HG02642 (cell line): ENCODE data around the gene NT5DC2.

Experiments
- ATAC-seq: cut with Tn5 transposase; IDR thresholded peaks from one replicate; pipeline ENCODE4 v1.9.1; 2021; ENCODE audit warnings: mild to moderate bottlenecking; ENCODE audit not compliant: unreplicated experiment, poor library complexity

Gene NT5DC2

GRCh38 chr3:52533623-52534280 is at the start of gene NT5DC2:
TSS of gene NT5DC2 (minus strand) at chr3:52533857. CDS start at chr3:52533737, 120 bp downstream.
- peak; percentile 39 for ATAC-seq

- ATAC-seq = no peak
Observed at GRCh38 chr3:52574056-52574965, 40.7 kb upstream of the NT5DC2 start.

DNA sequence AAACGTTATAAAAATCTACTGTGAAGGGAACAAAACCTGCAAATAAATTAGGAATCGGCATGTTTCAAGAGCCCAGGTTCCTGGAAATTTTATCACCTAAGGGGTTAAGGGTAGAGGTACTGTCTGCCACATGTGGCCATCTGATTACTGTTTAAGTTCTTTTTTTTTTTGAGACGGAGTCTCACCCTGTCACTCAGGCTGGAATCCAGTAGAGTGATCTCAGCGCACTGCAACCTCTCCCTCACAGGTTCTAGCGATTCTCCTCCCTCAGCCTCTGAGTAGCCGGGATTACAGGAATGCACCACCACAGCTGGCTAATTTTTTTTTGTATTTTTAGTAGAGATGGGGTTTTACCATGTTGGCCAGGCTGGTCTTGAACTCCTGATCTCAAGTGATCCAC is 38.6 kb upstream of the NT5DC2 start:
- ATAC-seq = no peak

- ATAC-seq = no peak
Observed at GRCh38 chr3:52570076-52570475, 36.4 kb upstream of the NT5DC2 start.

DNA sequence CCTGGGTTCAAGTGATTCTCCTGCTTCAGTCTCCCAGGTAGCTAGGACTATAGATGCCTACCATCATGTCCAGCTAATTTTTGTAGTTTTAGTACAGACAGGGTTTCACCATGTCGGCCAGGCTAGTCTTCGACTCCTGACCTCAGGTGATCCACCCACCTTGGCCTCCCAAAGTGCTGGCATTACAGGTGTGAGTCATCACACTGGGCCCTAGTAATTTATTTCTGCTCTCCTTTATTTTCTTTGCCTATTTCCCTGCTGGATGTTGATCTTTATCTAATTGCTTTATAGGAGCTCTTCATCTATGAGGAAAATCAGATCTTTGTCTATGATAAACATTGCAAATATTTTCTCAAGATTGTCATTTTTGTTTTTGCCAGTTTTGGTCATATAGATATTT is 34.4 kb upstream of the NT5DC2 start:
- ATAC-seq = no peak

DNA sequence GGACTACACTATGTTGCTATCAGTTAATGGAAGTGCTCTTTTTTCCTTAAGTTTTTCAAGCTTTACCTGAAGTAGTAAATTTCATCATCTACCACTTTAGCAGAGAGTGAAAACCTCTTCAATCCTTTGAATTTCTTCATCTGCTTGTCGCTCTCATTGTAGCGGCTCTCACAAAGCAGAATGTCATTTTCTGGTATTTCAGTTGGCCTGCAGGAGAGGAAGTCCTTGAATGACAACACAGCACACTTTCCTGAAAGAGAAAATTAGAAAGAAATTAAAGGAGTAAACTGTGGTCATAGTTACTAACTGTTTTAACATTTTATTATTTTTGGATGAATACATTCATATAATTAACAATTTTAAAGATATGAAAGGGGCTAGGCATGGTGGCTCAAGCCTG is 30.3 kb upstream of the NT5DC2 start:
- no peak for ATAC-seq

DNA sequence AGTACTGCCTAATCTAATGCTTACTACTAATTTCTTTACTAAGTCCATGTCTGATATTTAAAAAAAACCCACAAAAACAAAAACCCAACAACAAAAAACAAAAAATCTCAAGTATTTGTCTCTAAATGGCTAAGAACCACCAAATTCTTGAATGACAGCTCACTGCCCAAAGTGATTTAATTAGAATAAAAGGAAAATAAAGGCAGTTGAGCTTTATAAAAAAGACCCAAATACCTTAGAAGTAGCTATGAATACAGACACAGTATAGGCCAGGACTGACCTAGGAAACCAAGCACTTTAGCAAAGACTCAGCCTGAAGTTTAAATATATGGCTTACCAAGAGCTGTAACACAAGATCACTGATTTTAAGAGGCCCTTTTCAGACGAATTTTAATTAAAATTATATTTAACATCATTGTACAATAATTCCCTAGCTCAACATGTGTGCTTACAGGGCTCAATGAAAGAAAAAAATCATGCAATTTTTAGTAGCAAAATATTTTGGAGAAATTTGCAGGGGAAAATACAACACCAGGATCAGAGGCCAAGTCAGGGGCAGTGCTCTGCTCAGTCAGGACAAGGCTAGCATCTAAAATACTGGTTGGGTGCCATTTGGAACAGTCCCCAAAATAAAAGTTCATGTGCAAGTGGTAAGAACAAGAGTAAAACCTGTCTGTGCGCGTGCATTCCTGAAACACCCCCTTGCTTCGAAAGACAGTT is 27.5 kb upstream of the NT5DC2 start:
- ATAC-seq = no peak

DNA sequence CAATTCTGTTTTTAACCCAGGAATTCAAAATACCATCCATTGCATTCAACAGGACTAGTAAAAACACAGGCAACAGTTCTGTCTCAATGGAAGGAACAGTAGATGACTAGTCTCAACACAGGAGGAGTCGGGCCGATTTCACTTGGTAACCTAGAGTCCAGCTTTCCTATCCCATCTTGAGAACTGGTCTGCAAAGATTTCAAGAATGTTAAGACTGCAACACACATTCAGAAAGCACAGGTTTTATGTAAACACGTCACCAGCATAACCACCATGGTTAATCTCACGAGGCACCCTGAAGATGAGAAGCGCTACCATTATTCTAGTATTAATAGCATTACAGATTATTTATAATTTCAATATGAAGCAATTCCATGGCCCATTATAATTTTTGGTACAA is 24.8 kb upstream of the NT5DC2 start:
- no peak for ATAC-seq

- ATAC-seq = no peak
Observed at GRCh38 chr3:52557011-52557960, 23.6 kb upstream of the NT5DC2 start.

DNA sequence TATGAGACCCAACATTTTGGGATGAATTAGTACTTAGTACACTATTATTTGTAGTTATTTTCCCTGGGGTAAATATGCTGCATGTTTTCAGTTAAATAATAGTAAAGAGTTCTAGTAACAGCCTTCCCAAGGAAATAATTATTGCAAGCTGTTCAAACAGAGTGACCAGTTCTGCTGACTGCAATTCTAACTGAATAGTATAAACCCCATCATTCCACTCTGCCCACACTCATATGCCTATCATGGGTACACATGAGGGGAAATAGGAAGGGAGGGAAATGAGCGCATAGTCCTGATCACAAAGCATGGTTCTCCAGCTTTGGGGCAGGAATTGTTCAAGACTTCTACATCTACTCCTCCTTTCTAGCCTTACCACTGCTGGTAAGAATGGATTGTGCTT is 21.4 kb upstream of the NT5DC2 start:
- ATAC-seq = no peak

DNA sequence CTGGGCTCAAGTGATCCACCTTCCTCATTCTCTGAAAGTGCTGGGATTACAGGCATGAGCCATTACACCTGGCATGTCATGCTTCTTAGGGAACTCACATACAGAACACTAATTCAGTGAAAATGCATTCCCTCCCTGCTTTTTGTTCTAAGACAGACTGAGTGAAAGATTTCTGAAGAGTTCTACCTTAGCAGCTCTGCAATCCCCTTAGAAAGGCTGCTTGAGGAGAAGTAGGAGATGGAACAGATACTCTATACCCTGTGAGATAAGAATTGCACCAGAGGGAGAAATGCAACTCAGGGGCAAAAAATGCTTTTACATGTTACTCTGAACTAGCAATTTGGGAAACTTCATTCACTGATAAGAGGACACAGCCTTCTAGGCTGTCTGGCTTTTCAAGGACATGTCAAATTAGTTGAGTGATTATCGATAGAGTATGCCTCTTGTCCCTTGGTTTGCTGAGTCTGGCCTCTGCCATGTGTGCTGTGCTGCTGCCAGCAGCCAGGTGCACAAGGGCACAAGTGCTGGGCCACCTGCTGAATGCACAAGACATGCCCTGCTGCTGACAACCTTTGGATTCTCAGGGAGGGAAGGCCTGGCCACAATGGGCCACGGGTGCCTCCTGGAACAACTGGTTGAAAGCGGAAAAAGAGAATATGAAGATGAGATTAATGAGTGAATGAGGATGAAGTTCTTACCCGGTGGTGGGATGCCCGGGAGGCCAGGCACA is 20.5 kb upstream of the NT5DC2 start:
- ATAC-seq = no peak

- ATAC-seq = no peak
Observed at GRCh38 chr3:52552089-52552488, 18.4 kb upstream of the NT5DC2 start.

GRCh38 chr3:52551118-52551517 is 17.5 kb upstream of the NT5DC2 start:
- no peak for ATAC-seq

GRCh38 chr3:52547143-52547542 is 13.5 kb upstream of the NT5DC2 start:
- ATAC-seq = no peak

- no peak for ATAC-seq
Observed at GRCh38 chr3:52546111-52546901, 12.6 kb upstream of the NT5DC2 start.

DNA sequence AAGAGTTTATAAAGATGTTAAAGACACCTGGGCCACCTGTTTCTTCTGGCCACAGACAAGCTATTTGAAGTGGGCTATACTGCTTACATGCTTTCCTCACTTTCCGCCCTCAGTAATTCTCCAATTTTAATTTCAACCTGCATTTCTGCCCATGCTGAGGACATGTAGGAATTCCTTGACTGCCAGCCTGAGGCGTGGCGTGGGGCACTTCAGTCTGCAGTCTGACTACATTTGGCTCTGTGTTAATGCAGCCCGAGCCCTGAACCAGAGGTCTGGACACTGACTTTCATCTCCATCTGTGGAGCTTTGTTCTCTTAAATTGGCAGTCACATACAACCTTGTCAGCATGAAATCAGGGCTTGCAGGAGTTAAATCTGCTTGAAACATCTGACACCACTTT is 11.3 kb upstream of the NT5DC2 start:
- ATAC-seq = no peak

- no peak for ATAC-seq
Observed at GRCh38 chr3:52541050-52541449, 7.4 kb upstream of the NT5DC2 start.

- no peak for ATAC-seq
Observed at GRCh38 chr3:52539010-52539653, 5.5 kb upstream of the NT5DC2 start.
